Osteocyte (in vitro differentiated cells): ENCODE data around the gene WDR20. TPM values are rescaled to one million over a fixed set of nuclear protein-coding genes. Genes with fewer than 3 reads are reported as not detected.

Experiments used
- DNase-seq: peaks from one replicate; pipeline ENCODE4 v3.0.0; 2021; ENCODE audit warnings: mixed read lengths; ENCODE audit not compliant: unreplicated experiment; ENCODE audit errors: extremely low spot score
- H3K27ac Mint-ChIP-seq: one replicate; pipeline ENCODE4 v1.8.0; 2021; ENCODE audit warnings: mild to moderate bottlenecking, mixed read lengths; ENCODE audit not compliant: unreplicated experiment
- H3K27me3 Mint-ChIP-seq: one replicate; pipeline ENCODE4 v1.8.0; 2021; ENCODE audit warnings: mixed read lengths; ENCODE audit not compliant: unreplicated experiment
- H3K36me3 Mint-ChIP-seq: one replicate; pipeline ENCODE4 v1.8.0; 2021; ENCODE audit warnings: mixed read lengths; ENCODE audit not compliant: unreplicated experiment
- H3K4me1 Mint-ChIP-seq: one replicate; pipeline ENCODE4 v1.8.0; 2021; ENCODE audit warnings: mixed read lengths; ENCODE audit not compliant: unreplicated experiment
- H3K4me3 Mint-ChIP-seq: one replicate; pipeline ENCODE4 v1.8.0; 2021; ENCODE audit warnings: mild to moderate bottlenecking, moderate library complexity, mixed read lengths; ENCODE audit not compliant: unreplicated experiment
- H3K9me3 Mint-ChIP-seq: one replicate; pipeline ENCODE4 v1.8.0; 2021; ENCODE audit warnings: mixed read lengths; ENCODE audit not compliant: unreplicated experiment
- long read RNA-seq: library from polyadenylated mRNA; unstranded; transcript quantifications from one replicate; pipeline ENCODE4 v2.0.0, GENCODE V29; 2021
- total RNA-seq: library from RNA; stranded (reverse); gene quantifications from 2 replicates; pipeline ENCODE4 v1.2.1, GENCODE V29; 2021
- TF ChIP-seq, protein P1 (sequence below): fragments of 200-600 bp; sonication (generic); IDR thresholded peaks from 2 replicates; pipeline ENCODE4 v1.5.0; 2021; ENCODE audit warnings: antibody characterized with exemption, mild to moderate bottlenecking, moderate library complexity

Gene WDR20, protein sequence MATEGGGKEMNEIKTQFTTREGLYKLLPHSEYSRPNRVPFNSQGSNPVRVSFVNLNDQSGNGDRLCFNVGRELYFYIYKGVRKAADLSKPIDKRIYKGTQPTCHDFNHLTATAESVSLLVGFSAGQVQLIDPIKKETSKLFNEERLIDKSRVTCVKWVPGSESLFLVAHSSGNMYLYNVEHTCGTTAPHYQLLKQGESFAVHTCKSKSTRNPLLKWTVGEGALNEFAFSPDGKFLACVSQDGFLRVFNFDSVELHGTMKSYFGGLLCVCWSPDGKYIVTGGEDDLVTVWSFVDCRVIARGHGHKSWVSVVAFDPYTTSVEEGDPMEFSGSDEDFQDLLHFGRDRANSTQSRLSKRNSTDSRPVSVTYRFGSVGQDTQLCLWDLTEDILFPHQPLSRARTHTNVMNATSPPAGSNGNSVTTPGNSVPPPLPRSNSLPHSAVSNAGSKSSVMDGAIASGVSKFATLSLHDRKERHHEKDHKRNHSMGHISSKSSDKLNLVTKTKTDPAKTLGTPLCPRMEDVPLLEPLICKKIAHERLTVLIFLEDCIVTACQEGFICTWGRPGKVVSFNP
- 27.4 and 29.8 TPM in 2 replicates for total RNA-seq
- long read RNA-seq, transcript WDR20-204 (3 exons, 2,391 nt), result major isoform, 73 of 175 reads
- long read RNA-seq, transcript WDR20-203 (4 exons, 2,616 nt), result minor isoform, 26 of 175 reads
- long read RNA-seq, transcript WDR20-206 (4 exons, 2,067 nt), result minor isoform, 5 of 175 reads
- long read RNA-seq, partial matches to known transcripts, result 5 of 175 reads
- long read RNA-seq, other reads (novel, unspliced or antisense), result 56 of 175 reads

DNA sequence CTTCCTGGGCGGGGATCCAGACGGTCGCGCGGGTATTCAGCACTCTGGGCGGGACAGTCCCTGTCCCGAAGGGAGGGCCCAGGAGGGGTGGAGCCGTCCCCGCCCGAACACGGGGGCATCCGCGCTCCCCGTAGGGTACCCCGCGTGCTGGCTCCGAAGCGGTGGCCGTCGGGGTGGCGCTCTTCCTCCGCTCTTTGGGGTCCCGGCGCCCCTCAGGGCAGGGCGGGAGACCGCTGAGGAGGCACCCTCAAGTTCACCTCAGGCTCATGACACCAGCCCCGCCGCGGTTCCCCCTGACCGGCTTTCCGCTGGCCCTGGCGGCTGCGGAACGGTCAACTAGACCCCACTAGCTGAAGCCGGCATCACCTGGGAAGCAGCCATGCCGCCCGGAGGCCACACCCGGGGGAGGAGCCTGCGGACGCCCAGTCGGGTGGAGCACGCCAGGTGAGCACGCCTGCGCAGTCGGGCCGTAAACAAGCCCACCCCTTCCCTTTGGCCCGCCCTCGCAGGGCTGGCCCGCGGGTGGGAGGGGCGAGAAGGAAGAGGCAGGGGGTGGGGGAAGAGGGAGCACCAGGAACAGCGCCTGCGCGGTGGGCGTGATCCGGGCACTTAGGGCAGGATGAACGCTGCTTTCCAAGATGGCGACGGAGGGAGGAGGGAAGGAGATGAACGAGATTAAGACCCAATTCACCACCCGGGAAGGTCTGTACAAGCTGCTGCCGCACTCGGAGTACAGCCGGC is at the start of gene WDR20:
Gene WDR20, plus strand, starts transcription at position 612 of the 741 bp plus-strand sequence. Its CDS starts 27 bp downstream, at position 639.
- DNase-seq, result peak; percentile 99
- H3K27ac Mint-ChIP-seq, result peak within 1 kb of the TSS; percentile 96
- no peaks in the 10 kb centered on the region for H3K9me3 Mint-ChIP-seq
- TF ChIP-seq, protein P1, sequence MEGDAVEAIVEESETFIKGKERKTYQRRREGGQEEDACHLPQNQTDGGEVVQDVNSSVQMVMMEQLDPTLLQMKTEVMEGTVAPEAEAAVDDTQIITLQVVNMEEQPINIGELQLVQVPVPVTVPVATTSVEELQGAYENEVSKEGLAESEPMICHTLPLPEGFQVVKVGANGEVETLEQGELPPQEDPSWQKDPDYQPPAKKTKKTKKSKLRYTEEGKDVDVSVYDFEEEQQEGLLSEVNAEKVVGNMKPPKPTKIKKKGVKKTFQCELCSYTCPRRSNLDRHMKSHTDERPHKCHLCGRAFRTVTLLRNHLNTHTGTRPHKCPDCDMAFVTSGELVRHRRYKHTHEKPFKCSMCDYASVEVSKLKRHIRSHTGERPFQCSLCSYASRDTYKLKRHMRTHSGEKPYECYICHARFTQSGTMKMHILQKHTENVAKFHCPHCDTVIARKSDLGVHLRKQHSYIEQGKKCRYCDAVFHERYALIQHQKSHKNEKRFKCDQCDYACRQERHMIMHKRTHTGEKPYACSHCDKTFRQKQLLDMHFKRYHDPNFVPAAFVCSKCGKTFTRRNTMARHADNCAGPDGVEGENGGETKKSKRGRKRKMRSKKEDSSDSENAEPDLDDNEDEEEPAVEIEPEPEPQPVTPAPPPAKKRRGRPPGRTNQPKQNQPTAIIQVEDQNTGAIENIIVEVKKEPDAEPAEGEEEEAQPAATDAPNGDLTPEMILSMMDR, result no peak
- H3K4me1 Mint-ChIP-seq, result peaks cover 18% of the 10 kb centered on the region
- H3K27me3 Mint-ChIP-seq, result no peaks in the 10 kb centered on the region
- H3K36me3 Mint-ChIP-seq, result peaks cover 1% of the 10 kb centered on the region
- peak within 1 kb of the TSS; percentile 95 for H3K4me3 Mint-ChIP-seq

DNA sequence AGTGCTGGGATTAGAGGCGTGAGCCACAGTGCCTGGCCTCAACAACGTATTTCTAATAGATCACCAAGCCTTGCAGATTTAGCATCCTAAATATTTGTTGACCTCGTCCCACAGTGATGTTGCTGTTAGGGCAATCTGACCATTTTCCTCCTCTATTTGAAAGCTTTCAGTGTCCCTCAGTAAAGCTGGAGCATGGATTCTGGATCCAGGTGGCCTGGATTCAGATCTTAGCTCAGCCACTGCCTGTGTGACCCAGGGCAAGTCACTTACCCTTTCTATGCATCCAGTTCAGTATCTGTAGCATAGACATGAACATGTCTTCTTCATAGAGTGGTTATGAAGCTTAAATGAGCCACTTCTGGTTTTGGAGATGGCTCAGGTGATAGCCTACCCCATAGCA is 49.0 kb upstream of the WDR20 start:
- Mint-ChIP-seq H3K9me3 (no peaks in the 10 kb centered on the region), H3K27me3 (no peaks in the 10 kb centered on the region), H3K4me1 (peaks cover 23% of the 10 kb centered on the region), H3K27ac (no peak overlapping the region), H3K4me3 (no peak overlapping the region), H3K36me3 (peaks cover 5% of the 10 kb centered on the region)
- no peak for DNase-seq
- TF ChIP-seq, protein P1, result no peak

DNA sequence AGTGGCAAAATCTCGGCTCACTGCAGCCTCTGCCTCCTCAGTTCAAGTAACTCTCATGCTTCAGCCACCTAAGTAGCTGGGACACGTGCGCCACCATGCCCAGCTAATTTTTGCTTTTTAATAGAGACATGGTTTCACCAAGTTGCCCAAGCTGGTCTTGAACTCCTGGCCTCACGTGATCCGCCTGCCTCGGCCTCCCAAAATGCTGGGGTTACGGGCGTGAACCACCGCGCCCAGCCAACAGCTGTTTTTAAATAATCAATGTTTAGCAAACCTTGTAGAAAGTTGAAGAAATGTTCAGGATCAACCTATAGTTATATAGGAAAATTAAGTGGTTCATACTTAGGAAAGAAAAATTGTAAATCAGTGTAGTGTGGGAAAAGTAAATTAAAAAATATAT is 46.9 kb upstream of the WDR20 start:
- H3K27ac Mint-ChIP-seq, result no peak overlapping the region
- H3K4me1 Mint-ChIP-seq, result peaks cover 28% of the 10 kb centered on the region
- H3K4me3 Mint-ChIP-seq, result no peak overlapping the region
- no peaks in the 10 kb centered on the region for H3K36me3 Mint-ChIP-seq
- H3K27me3 Mint-ChIP-seq, result no peaks in the 10 kb centered on the region
- H3K9me3 Mint-ChIP-seq, result no peaks in the 10 kb centered on the region
- DNase-seq, result no peak
- TF ChIP-seq, protein P1, result no peak

DNA sequence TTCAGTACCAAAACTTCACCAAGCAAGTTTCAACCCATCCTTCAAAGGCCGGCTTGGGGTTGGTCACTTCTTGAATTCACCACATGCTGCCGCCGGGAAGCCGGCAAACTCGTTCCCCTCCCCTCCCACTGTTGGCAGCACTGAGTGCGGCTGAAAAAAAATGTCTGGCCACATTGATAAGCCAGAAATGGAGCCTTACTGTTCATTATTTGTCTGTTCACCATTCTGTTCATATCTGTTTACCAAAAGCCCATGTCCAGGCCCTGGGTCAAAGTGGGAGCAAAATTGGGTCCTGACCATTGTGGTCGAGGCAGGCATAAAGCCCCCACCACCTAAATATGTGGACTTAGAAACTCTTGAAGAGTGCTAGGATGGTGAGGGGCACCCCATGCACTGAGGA is 45.6 kb upstream of the WDR20 start:
- no peak overlapping the region for H3K27ac Mint-ChIP-seq
- H3K36me3 Mint-ChIP-seq, result no peaks in the 10 kb centered on the region
- DNase-seq, result no peak
- H3K27me3 Mint-ChIP-seq, result no peaks in the 10 kb centered on the region
- TF ChIP-seq, protein P1, result no peak
- H3K9me3 Mint-ChIP-seq, result no peaks in the 10 kb centered on the region
- H3K4me3 Mint-ChIP-seq, result no peak overlapping the region
- peaks cover 21% of the 10 kb centered on the region for H3K4me1 Mint-ChIP-seq
